SH-SY5Y (cell line): ENCODE data around the gene NGEF.
A peak's percentile ranks its signal among the peaks of the same experiment; 100 is the strongest.

Experiments used
- GATA2 ChIP-seq: IDR thresholded peaks from 2 replicates; pipeline ENCODE4 v1.6.1; 2011; ENCODE audit warnings: mild to moderate bottlenecking, low read depth, low read length
- GATA3 ChIP-seq: IDR thresholded peaks from 2 replicates; pipeline ENCODE4 v1.6.1; 2011; ENCODE audit warnings: low read depth, mild to moderate bottlenecking, low read length, moderate library complexity

NGEF gene

DNA sequence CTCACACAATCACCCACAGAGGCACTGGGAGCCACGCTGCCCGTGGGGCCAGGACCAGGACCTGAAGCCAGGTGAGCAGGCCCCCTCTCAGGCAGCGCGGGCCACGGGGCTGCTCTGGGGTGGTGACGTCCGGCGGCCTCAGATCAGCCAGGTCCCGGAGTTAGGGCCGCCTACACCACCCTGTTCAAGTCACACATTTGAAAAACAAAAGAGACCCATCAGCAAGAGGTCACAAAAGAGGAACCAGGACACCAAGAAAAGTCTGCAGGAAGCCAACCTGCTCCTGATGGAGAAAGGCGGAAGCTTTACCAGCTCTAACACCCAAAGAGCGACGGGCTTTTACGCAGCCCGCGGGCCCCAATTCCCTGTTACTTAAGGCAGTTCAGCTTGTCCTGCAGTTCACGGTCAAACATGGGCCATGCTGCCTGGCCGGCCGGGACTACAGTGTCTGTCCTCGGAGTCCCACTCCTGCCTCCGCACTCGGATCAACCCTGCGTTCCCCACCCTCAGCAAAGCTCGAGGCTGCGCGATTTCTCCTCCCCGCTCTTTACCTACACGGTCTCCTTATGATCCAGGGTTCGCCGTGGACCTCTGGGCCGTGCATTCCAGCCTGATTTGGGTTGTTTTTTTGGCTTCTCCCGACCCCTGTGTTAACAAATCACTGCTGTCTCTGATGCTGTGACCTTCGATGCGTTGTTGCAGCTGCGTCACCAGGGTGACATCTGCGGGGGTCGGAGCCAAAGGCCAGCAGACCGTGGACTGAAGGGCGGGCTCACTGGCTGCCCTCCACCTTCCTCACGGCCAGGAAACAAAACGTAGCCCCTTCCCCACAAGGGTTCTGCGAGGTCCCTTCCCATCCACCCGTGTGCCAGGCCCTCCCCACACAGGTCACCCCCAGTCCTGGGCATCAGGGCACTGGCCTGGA lies 112.0 kb downstream of the NGEF start:
- TF ChIP-seq GATA3 (no peak), GATA2 (no peak)

DNA sequence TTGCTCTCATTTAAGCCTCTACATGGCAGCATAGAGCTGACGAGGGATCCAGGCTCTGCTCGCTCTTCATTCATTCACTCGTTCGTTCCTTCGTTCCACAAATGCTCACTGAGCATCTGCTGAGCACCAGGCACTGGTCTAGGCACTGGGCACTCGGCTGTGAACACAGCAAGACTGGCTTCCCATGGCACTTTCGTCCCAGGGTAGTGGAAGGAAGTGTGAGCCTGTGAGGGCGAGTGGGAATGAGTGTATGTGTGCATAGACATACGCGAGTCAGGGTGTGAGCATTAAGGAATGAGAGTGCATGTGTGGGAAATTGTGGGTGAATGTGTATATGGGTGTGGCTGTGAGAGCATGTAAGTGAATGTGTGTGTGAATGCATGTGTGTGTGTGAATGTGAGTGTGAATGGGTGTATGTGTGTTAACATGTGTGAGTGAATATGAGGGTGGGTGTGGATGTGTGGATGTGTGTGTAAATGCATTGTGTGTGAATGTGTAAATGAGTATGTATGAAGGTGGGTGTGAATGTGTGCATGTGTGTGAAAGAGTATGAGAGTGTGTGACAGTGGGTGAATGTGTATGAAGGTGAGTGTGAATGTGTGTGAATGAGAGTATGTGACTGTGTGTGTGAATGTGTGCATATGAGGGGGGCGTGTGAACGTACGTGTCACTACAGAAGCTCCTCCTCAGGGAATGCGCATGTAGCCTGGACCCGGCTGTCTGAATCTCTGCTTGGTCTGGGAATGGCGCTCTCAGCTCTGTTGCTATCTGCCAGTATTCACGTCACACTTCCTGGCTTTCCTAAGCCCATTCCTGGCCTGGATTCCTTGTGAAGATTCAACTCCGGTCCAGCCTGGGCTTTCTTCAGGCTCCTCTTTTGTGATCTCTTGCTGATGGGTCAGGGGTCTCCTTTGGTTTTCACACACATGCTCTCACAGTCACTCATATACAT lies 114.2 kb downstream of the NGEF start:
- TF ChIP-seq GATA3 (no peak), GATA2 (no peak)

DNA sequence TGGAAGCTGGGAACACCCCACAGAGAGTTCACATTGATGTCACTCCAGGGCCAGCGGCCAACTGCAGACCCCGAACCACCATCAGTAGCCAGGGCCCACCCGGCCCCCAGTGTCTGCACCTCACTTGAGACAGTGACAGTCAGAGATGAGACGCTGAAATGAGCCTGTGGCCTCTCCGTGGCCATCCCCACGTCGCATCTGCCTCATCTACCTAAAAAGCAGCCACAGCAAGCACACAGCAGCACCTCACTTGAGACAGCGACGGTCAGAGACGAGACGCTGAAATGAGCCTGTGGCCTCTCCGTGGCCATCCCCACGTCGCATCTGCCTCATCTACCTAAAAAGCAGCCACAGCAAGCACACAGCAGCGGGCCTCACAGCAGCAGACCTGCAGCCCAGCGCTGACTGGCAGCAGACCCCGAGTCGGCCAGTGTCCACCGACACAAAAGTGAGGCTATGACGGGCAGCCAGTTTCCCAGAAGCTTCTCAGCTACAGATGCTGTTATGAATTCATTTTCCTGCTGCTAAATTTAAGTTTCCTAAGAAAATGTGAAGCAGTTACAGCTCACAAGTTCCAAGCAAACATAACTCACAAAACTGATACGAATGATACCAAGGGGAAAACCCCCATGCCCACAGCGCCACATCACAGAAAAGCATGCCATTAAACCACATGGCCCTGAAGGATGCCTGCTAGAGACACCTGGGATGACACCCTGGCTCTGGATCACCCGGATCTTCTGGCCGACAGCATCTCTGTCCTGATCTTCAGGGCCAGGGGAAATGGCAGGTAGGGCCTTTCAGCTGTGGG lies 115.3 kb downstream of the NGEF start:
- no peak for TF ChIP-seq GATA2
- TF ChIP-seq GATA3: no peak

DNA sequence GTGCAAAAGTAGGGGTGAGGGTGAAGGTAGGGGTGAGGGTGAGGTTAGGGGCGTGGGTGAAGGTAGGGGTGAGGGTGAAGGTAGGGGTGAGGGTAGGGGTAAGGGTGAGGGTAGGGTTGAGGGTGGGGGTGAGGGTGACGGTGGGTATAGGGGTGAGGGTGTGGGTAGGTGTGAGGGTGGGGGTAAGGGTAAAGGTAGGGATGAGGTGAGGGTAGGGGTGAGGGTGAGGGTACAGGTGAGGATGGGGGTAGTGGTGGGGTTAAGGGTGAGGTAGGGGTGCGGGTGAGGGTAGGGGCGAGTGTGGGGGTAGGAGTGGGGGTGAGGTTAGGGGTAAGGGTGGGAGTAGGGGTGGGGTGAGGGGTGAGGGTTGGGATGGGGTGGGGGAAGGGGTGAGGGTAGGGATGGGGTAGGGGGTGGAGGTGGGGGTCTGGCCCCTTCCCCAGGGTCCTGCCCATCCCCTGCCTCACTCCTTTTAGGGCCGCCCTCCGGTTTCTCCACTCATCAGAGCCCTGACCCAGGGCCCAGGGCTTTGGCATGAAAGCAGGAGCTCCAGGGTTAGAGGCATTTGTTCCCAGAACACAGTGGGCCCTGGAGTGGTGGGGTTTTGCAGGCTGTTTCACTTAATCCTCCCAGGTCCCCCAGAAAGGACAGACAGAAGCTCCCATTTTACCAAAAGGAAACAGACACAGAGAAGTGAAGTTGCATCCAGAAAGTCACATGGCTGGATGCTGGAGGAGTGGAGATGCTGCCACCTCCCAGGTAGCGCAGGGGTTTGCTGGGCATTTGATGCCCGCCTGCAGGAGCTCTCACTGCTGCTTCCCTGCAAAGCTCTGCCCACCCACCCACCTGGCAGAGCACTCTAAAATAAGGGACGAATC lies 116.1 kb downstream of the NGEF start:
- TF ChIP-seq GATA2 (no peak), GATA3 (no peak)

DNA sequence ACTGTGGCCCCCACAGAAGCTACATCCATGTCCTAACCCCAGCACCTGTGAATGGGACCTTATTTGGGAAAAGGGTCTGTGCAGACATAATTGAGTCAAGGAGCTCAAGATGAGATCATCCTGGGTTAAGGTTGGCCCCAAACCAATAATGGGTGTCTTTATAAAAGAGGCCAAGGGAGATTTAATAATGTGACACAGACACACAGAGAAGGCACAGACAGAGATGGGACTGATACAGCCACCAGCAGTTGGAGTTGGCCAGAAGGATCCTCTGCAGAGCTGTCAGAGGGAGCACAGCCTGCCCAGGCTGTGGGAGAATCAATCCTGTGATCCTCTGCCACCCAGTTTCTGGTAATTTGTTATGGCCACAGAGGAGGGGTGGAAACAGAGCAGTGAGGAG lies 116.9 kb downstream of the NGEF start:
- TF ChIP-seq GATA2 (peak; percentile 40; the same call in 1 of the 2 replicates), GATA3 (no peak)

DNA sequence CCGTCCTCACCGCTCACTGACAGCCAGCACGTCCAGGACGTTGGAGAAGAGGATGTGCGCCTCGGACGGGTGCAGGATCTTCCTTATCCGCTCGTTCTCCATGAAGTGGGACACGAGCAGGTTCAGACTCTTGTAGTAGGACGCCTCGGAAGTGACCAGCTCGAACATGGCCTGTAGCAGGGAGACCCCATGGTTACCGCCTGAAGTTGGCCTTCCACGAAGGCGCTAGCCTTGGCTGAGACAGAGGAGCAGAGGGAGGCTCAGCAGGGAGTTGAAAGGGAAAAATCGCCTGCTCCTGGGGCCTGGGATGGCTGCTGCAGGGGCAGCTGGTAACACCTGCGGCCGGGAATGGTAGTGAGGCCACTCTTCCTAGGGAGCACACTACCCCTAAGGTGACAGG lies 118.3 kb downstream of the NGEF start:
- no peak for TF ChIP-seq GATA2

DNA sequence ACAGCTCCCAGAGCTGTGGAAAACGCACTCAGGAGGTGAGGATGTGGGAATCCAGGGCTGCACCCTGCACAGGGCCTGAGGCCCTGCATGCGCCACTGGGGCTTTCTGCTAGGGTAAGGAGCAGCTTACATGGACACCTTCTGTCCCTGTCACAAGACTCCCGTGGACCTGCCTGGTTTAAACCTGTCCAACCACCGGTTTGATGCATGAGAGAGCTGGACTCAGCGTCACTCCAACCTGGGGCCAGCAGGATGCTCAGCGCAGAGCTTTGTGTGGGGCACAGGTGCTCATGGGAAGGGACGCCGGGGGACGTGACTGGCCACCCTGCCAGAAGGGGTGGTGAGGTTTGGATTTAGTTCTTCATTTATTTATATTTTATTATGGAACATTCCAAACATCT lies 118.8 kb downstream of the NGEF start:
- TF ChIP-seq GATA3 (no peak), GATA2 (no peak)

DNA sequence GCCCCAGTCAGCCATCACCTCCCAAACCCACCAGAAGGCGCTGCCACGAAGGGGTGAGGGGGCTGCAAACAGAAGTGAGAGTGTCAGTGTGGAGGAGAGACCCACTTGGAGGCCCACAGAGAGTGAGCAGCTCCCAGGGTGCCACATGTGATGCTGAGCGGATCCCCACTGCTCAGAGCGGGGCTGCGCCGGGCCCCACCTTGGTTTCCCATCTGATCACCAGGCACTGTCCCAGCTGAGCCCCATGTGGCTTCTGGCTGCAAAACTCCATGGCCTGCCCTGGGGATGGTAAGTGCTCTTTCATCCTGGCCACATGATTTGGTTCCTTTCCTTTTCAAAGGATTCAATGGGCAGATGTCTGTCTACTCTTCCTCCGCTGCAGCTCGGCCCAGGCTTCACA lies 119.2 kb downstream of the NGEF start:
- TF ChIP-seq GATA2 (no peak), GATA3 (no peak)

DNA sequence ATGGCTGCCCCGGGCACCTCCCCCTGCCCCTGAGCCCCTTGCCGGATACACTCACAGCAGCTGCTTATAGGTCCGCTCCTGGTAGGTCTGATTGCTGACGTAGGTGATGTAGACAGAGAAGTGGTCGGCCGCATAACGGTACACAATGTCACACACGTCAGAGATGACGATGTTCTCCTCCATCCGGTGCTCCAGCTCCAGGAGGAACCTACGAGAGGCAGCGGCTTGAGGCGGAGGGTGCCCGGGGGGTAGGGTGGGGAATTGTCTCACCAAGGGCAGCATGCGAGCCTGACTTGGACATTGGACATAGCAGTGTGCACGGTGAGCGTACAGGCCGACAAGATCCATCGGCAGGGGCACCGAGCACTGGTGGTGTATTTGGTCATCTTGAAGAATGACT lies 120.2 kb downstream of the NGEF start:
- TF ChIP-seq GATA3: no peak
- TF ChIP-seq GATA2: no peak

DNA sequence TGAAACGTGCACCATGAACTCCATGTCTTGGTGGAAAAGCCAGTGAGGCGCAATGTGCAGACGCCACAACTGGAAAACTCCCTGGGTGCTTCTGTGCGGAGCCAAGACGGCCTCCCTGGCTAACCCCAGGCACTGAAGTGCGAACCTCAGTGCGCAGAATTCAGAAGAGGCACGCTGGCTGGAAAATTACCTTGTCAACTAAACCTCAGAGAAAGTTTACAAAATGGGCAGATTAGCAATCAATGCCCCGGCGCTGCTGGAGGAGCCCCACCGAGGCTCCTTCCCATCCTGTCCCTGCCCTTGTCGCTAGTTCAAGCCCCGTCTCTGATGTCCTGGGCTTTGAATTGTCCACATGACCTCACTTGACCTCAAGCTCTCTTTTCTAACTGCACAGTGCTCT lies 120.8 kb downstream of the NGEF start:
- TF ChIP-seq GATA3 (no peak), GATA2 (no peak)

DNA sequence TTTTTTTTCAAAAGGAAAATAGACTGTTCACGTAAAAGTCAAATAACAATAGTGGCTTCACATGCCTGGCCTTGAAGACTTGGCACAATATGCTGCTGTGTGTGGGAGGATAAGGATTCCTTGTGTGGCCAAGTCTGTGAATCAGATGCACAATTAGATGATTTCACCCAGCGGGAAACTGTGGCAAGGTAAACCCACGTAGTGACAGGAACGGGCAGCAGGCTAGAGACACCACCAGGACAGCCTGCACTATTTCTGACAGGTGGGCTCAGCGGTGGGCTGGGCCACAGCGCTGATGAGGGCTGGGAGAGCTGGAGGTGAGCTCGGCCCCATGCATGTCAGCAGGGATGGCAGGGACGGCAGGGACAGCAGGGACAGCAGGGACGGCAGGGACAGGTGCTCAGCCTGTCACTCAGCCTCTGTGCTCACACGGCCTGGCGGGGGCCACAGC lies 121.4 kb downstream of the NGEF start:
- TF ChIP-seq GATA2: no peak
- TF ChIP-seq GATA3: no peak

DNA sequence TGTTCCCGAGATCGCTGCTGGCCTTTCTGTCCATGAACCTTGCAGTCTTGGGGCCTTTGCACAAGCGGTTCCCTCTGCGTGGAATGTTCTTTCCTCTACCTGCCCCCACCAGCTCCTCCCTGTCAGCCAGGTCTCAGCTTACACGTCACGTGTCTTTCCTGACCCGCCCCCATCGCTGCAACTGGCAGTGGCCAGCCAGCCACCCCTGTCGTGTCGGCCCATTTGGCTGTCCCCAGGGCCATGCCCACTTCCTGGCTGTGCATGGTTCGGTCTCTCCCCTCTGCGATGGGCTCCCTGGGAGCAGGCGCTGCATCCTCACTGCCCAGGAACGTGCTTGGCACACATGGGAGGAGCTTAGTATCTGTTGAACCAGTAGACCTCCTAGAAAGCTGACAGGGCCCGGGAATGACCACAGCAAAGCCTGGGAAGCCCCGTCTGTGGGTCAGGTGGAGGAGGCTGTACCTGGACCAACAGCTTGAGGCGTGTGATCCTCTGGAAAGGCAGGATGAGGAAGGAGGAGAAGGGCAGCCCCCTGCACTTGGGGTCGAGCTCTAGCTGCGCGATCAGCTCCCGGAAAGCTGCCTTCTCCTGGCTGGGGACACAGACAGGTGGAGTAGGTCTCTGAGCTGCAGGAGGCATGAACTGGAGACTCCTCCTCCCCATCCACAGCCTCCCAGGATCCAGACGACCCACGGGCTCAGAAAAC lies 122.0 kb downstream of the NGEF start:
- no peak for TF ChIP-seq GATA2
- TF ChIP-seq GATA3: no peak
